OCI-LY3 (cell line): Measurements from ENCODE around the gene LPP.

ENCODE experiments used
- H2AFZ ChIP-seq: fragments of 200-600, 300-600 bp; shearing (Covaris generic); 2 replicates; pipeline ENCODE4 v1.6.0; 2014; ENCODE audit warnings: antibody characterized with exemption, low read depth, low read length
- H3K27ac ChIP-seq: fragments of 200-600, 300-600 bp; sonication (generic); 2 replicates; pipeline ENCODE4 v1.5.1; 2014; ENCODE audit warnings: mild to moderate bottlenecking, low read length, moderate library complexity, mixed read lengths
- H3K27me3 ChIP-seq: fragments of 200-600, 300-600 bp; sonication (generic); 2 replicates; pipeline ENCODE4 v1.6.1; 2014; ENCODE audit warnings: low read depth, low read length, mixed read lengths
- H3K36me3 ChIP-seq: fragments of 200-600, 300-600 bp; sonication (generic); replicated peaks from 2 replicates; pipeline ENCODE3; 2014; ENCODE audit warnings: low read depth, low read length, mixed read lengths
- H3K4me1 ChIP-seq: fragments of 300-600, 200-600 bp; sonication (generic); 2 replicates; pipeline ENCODE4 v1.6.1; 2014; ENCODE audit warnings: low read length, mixed read lengths
- H3K4me2 ChIP-seq: fragments of 200-600, 300-600 bp; sonication (generic); 2 replicates; pipeline ENCODE4 v1.6.1; 2014; ENCODE audit warnings: low read length, mixed read lengths
- H3K4me3 ChIP-seq: fragments of 300-600, 200-600 bp; sonication (generic); 2 replicates; pipeline ENCODE4 v1.5.1; 2014; ENCODE audit warnings: antibody characterized with exemption, mild to moderate bottlenecking, low read length, moderate library complexity
- H3K79me2 ChIP-seq: fragments of 300-600, 200-600 bp; shearing (Covaris generic); 2 replicates; pipeline ENCODE4 v1.6.1; 2014; ENCODE audit warnings: mild to moderate bottlenecking, low read length, mixed read lengths
- H3K9ac ChIP-seq: fragments of 300-600, 200-600 bp; shearing (Covaris generic); 2 replicates; pipeline ENCODE4 v1.6.0; 2014; ENCODE audit warnings: mild to moderate bottlenecking, low read length, moderate library complexity
- H3K9me3 ChIP-seq: fragments of 200-600, 300-600 bp; shearing (Covaris generic); 2 replicates; pipeline ENCODE4 v1.6.1; 2014; ENCODE audit warnings: low read length, mixed read lengths; ENCODE audit not compliant: insufficient read depth
- H4K20me1 ChIP-seq: fragments of 200-600, 300-600 bp; sonication (generic); 2 replicates; pipeline ENCODE4 v1.6.1; 2016; ENCODE audit warnings: low read length, mixed read lengths; ENCODE audit not compliant: insufficient read depth
- EZH2phosphoT487 ChIP-seq: fragments of 200-600 bp; shearing (Covaris generic); IDR thresholded peaks from 2 replicates; pipeline ENCODE4 v1.6.1; 2018; ENCODE audit warnings: antibody characterized with exemption, mixed run types, low read depth
- TF ChIP-seq, protein P1 (sequence below): fragments of 200-600, 300-600 bp; sonication (generic); IDR thresholded peaks from 2 replicates; pipeline ENCODE4 v1.5.1; 2014; ENCODE audit warnings: antibody characterized with exemption, low read length, low read depth

Gene LPP

DNA sequence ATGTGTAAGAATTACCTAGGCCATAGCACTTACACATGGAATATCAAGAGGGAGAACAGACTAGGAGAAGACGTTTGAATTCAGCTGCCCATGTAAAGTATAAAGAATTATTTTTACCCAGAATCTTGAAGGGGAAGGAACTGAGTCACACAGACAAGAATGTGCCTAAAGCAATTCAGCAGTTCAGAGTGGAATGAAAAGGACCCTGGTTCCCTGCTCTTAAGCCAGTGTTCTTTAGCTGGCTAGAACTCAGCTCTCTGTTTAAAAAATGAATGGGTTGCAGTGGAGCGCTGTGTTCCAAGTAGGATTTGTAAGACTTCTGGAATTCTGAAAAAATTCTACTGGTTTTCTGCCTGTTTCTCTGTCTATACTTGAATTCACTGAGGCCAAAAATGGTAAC, 440.2 kb downstream of the LPP start:
- Histone ChIP-seq H3K27me3 (no peaks in the 10 kb centered on the region), H3K9ac (no peak overlapping the region), H3K36me3 (no peaks in the 10 kb centered on the region), H4K20me1 (no peaks in the 10 kb centered on the region), H3K9me3 (no peaks in the 10 kb centered on the region), H3K4me1 (peaks cover 39% of the 10 kb centered on the region), H3K4me2 (no peak overlapping the region), H3K4me3 (no peak overlapping the region), H3K79me2 (no peaks in the 10 kb centered on the region), H2AFZ (no peak overlapping the region), H3K27ac (no peak overlapping the region)
- TF ChIP-seq, protein P1, sequence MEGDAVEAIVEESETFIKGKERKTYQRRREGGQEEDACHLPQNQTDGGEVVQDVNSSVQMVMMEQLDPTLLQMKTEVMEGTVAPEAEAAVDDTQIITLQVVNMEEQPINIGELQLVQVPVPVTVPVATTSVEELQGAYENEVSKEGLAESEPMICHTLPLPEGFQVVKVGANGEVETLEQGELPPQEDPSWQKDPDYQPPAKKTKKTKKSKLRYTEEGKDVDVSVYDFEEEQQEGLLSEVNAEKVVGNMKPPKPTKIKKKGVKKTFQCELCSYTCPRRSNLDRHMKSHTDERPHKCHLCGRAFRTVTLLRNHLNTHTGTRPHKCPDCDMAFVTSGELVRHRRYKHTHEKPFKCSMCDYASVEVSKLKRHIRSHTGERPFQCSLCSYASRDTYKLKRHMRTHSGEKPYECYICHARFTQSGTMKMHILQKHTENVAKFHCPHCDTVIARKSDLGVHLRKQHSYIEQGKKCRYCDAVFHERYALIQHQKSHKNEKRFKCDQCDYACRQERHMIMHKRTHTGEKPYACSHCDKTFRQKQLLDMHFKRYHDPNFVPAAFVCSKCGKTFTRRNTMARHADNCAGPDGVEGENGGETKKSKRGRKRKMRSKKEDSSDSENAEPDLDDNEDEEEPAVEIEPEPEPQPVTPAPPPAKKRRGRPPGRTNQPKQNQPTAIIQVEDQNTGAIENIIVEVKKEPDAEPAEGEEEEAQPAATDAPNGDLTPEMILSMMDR, result no peak
- TF ChIP-seq EZH2phosphoT487, result no peak

DNA sequence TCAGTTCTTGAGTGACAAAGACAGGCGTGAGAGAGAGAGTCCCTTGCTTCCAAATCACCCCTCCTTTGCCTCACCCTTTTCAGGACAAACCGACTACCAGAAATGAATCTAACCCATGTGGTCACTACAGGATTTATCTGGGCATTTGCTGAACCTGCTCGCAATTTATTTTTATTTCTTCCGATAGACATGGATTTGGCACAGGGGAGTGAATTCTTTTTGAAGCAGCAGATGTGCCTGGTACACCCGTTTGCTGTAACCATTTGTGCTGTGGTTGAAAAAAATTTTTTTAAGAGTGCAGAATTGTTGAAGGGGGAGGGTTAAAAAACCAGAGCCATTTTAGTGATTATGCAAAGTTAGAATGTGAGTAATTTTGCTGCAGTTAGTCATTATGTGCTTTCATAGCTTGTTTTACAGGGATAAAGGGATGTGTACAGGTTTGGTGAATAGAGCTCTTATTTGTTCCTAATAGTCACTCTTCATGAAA, 442.0 kb downstream of the LPP start:
- Histone ChIP-seq H3K79me2 (no peaks in the 10 kb centered on the region), H3K27me3 (no peaks in the 10 kb centered on the region), H3K27ac (peak overlapping the region; percentile 65), H4K20me1 (no peaks in the 10 kb centered on the region), H3K9ac (peak overlapping the region; percentile 60), H3K4me1 (peaks cover 40% of the 10 kb centered on the region), H3K9me3 (no peaks in the 10 kb centered on the region), H3K4me3 (peak overlapping the region; percentile 64), H2AFZ (peak overlapping the region; percentile 49; the same call in 1 of the 2 replicates), H3K4me2 (peak overlapping the region; percentile 86), H3K36me3 (no peaks in the 10 kb centered on the region)
- no peak for TF ChIP-seq EZH2phosphoT487
- TF ChIP-seq, protein P1, result no peak

DNA sequence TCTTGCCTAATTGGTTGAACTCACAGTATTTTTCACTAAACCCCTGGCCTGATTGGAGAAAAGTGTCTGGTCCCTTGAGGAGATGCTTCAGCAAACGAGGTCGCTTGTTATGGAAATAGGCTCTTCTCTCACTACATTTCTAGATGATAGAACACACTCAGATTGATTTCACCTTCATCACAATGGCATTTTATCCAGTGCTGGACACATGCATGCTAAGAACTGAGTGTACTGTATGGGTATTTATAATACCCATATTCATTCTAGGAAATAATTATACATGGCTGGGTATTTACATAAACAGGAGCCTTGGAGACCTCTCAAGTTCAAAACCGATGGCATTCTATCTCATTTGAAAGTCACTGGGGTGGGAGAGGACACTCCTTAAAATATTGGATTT, 444.9 kb downstream of the LPP start:
- H3K27me3 ChIP-seq, result no peaks in the 10 kb centered on the region
- H3K9ac ChIP-seq, result no peak overlapping the region
- H4K20me1 ChIP-seq, result no peaks in the 10 kb centered on the region
- H3K4me1 ChIP-seq, result peaks cover 43% of the 10 kb centered on the region
- H3K4me3 ChIP-seq, result no peak overlapping the region
- H3K79me2 ChIP-seq, result no peaks in the 10 kb centered on the region
- H3K27ac ChIP-seq, result no peak overlapping the region
- peak overlapping the region; percentile 2; the same call in 1 of the 2 replicates for H3K4me2 ChIP-seq
- no peaks in the 10 kb centered on the region for H3K9me3 ChIP-seq
- no peak for TF ChIP-seq EZH2phosphoT487
- TF ChIP-seq, protein P1, result no peak
- no peak overlapping the region for H2AFZ ChIP-seq
- H3K36me3 ChIP-seq, result no peaks in the 10 kb centered on the region

DNA sequence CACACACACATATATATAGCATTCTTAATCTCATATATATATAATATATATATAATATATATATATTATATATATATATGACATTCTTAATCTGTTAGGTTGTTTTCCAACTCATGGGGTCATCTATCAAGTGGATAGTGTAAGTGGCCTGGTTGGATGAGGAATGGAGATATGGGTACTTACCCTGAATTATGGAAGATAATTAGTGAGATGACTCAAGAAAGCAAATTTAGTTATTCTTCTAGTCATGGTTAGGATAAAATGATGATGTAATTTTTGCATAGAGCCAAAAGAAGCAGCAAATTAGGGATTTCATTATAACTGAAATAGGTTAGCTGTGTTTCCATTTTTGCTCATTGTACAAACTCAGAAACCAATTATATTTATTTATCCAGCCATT, 448.2 kb downstream of the LPP start:
- H3K4me2 ChIP-seq, result no peak overlapping the region
- no peaks in the 10 kb centered on the region for H3K27me3 ChIP-seq
- H3K4me1 ChIP-seq, result peaks cover 41% of the 10 kb centered on the region
- no peak overlapping the region for H3K9ac ChIP-seq
- H3K79me2 ChIP-seq, result no peaks in the 10 kb centered on the region
- H2AFZ ChIP-seq, result no peak overlapping the region
- H4K20me1 ChIP-seq, result no peaks in the 10 kb centered on the region
- TF ChIP-seq, protein P1, result no peak
- TF ChIP-seq EZH2phosphoT487, result no peak
- no peaks in the 10 kb centered on the region for H3K9me3 ChIP-seq
- H3K4me3 ChIP-seq, result no peak overlapping the region
- H3K27ac ChIP-seq, result no peak overlapping the region
- H3K36me3 ChIP-seq, result no peaks in the 10 kb centered on the region
